Measurements from ENCODE around the gene NKTR. TPM values are rescaled to one million over a fixed set of nuclear protein-coding genes. Genes with fewer than 3 reads are reported as not detected.

NKTR gene
- polyA plus RNA-seq, 1 of the 3 experiments (the other 2 are of a cell fraction): 19.2 TPM

- no peaks in the 10 kb centered on the region for H4K20me1 ChIP-seq (ENCODE audit: insufficient read depth)
Measured at GRCh38 chr3:42689421-42690014, 89.0 kb downstream of the NKTR start.

More at GRCh38 chr3:42689421-42690014, 89.0 kb downstream of the NKTR start:
- Histone ChIP-seq H3K4me3 (ENCODE audit: low read depth in 2 of 2, low read length in 1 of 2) (no peak overlapping the region), H3K9me3 (no peaks in the 10 kb centered on the region), H3K27me3 (ENCODE audit: insufficient read depth) (peaks cover 19% of the 10 kb centered on the region; the same call in 1 of the 2 replicates), H2AFZ (ENCODE audit: low read depth) (no peak overlapping the region), H3K36me3 (replicated peaks in 1 of 2; ENCODE audit: control insufficient read depth in 1 of 2, insufficient read depth in 2 of 2, low read length in 1 of 2) (no peaks in the 10 kb centered on the region), H3K4me2 (no peak overlapping the region), H3K9me2 (no peaks in the 10 kb centered on the region), H3K4me1 (ENCODE audit: control insufficient read depth in 1 of 2, insufficient read depth in 2 of 2, low read depth in 1 of 2, low read length in 1 of 2) (no peaks in the 10 kb centered on the region; a peak in 1 of 4 replicates), H3F3A (replicated peaks; ENCODE audit: insufficient read depth) (no peaks in the 10 kb centered on the region), H3K79me2 (ENCODE audit: insufficient read depth) (no peaks in the 10 kb centered on the region), H3K27ac (ENCODE audit: low read depth in 2 of 2, low read length in 1 of 2) (no peak overlapping the region), H3K9ac (no peak overlapping the region)
- ChIA-PET CTCF (interaction anchor here (1.0 kb wide), 1 partner anchor 141 kb away, joined by 3 read pairs; no protein-coding TSS in a partner anchor), POLR2A (no interaction called here)
- no peak for DNase-seq
- WGBS (ENCODE audit: low lambda C conversion rate): 71% methylated on average over 9 of the region's 9 CpGs
- TF ChIP-seq SMC3 (IDR thresholded peaks at IDR 0.05; ENCODE audit: low read depth, low read length) (no peak), GATA2 (CRISPR knock-in tag; IDR thresholded peaks at IDR 0.05) (no peak), MXI1 (IDR thresholded peaks at IDR 0.05; ENCODE audit: low read depth, low read length) (no peak), GABPA (IDR thresholded peaks at IDR 0.05; ENCODE audit: low read depth) (no peak), TAF1 (IDR thresholded peaks at IDR 0.05; ENCODE audit: borderline replicate concordance, low read depth, low read length) (no peak), USF1 (IDR thresholded peaks at IDR 0.05; ENCODE audit: borderline replicate concordance, low read depth) (no peak), MEF2A (IDR thresholded peaks at IDR 0.05; ENCODE audit: borderline replicate concordance, low read depth) (no peak), RAD21 (IDR thresholded peaks at IDR 0.05; ENCODE audit: low read length) (no peak), RXRA (IDR thresholded peaks at IDR 0.05; ENCODE audit: borderline replicate concordance, low read depth) (no peak), CHD2 (IDR thresholded peaks at IDR 0.05; ENCODE audit: low read length, partially characterized antibody) (no peak), EZH2phosphoT487 (IDR thresholded peaks at IDR 0.05; ENCODE audit: borderline replicate concordance, low read depth) (no peak), SIN3A (IDR thresholded peaks at IDR 0.05; ENCODE audit: borderline replicate concordance, low read depth, low read length) (no peak), PBX3 (IDR thresholded peaks at IDR 0.05) (no peak), TEAD4 (IDR thresholded peaks at IDR 0.05; ENCODE audit: borderline replicate concordance, insufficient read depth) (no peak), REST (IDR thresholded peaks at IDR 0.05; ENCODE audit: low read depth, low read length) (no peak), JUND (IDR thresholded peaks at IDR 0.05) (no peak), YY1 (IDR thresholded peaks at IDR 0.05; ENCODE audit: low read depth) (no peak)
- TF ChIP-seq, protein P1, sequence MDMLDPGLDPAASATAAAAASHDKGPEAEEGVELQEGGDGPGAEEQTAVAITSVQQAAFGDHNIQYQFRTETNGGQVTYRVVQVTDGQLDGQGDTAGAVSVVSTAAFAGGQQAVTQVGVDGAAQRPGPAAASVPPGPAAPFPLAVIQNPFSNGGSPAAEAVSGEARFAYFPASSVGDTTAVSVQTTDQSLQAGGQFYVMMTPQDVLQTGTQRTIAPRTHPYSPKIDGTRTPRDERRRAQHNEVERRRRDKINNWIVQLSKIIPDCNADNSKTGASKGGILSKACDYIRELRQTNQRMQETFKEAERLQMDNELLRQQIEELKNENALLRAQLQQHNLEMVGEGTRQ (IDR thresholded peaks at IDR 0.05; ENCODE audit: borderline replicate concordance, low read depth, low read length): no peak
